ENCODE data around the gene BCL3. TPM values are rescaled to one million over a fixed set of nuclear protein-coding genes. Genes with fewer than 3 reads are reported as not detected.

The BCL3 gene
- total and polyA plus RNA-seq, 2 of the 13 experiments (the other 11 are each of a cell fraction or from before 2014, with no cell fraction given) = 2.3 to 4.0 TPM

DNA sequence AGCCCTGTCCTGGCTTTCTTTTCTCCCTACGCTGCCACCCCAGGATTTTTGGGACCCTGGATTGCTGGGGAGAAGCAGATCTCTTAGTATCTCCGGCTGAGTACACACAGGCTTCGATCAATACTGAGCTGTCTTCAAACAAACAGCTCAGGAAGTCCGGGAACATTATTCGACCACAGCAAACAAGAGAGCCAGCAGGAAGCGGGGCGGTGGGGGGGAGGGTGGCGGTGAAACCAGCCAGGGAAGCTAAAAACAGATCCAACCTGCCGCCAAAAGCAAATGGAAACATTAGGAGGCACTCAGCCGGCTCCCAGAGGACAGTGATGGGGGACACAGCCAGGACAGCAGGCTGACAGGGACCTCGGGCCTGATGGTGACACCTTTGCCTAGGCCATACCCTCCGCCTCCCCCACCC is 48.2 kb downstream of the BCL3 start (continued):
- TF ChIP-seq, protein P1, sequence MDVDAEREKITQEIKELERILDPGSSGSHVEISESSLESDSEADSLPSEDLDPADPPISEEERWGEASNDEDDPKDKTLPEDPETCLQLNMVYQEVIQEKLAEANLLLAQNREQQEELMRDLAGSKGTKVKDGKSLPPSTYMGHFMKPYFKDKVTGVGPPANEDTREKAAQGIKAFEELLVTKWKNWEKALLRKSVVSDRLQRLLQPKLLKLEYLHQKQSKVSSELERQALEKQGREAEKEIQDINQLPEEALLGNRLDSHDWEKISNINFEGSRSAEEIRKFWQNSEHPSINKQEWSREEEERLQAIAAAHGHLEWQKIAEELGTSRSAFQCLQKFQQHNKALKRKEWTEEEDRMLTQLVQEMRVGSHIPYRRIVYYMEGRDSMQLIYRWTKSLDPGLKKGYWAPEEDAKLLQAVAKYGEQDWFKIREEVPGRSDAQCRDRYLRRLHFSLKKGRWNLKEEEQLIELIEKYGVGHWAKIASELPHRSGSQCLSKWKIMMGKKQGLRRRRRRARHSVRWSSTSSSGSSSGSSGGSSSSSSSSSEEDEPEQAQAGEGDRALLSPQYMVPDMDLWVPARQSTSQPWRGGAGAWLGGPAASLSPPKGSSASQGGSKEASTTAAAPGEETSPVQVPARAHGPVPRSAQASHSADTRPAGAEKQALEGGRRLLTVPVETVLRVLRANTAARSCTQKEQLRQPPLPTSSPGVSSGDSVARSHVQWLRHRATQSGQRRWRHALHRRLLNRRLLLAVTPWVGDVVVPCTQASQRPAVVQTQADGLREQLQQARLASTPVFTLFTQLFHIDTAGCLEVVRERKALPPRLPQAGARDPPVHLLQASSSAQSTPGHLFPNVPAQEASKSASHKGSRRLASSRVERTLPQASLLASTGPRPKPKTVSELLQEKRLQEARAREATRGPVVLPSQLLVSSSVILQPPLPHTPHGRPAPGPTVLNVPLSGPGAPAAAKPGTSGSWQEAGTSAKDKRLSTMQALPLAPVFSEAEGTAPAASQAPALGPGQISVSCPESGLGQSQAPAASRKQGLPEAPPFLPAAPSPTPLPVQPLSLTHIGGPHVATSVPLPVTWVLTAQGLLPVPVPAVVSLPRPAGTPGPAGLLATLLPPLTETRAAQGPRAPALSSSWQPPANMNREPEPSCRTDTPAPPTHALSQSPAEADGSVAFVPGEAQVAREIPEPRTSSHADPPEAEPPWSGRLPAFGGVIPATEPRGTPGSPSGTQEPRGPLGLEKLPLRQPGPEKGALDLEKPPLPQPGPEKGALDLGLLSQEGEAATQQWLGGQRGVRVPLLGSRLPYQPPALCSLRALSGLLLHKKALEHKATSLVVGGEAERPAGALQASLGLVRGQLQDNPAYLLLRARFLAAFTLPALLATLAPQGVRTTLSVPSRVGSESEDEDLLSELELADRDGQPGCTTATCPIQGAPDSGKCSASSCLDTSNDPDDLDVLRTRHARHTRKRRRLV (CRISPR knock-in tag; IDR thresholded peaks at IDR 0.05) = 0 out of 2 replicates have a peak, but pooled peaks have one; percentile 37
- TF ChIP-seq KDM4B (CRISPR knock-in tag; IDR thresholded peaks at IDR 0.05) = peak; percentile 62; the same call in 1 of the 2 replicates
- TF ChIP-seq, protein P2, sequence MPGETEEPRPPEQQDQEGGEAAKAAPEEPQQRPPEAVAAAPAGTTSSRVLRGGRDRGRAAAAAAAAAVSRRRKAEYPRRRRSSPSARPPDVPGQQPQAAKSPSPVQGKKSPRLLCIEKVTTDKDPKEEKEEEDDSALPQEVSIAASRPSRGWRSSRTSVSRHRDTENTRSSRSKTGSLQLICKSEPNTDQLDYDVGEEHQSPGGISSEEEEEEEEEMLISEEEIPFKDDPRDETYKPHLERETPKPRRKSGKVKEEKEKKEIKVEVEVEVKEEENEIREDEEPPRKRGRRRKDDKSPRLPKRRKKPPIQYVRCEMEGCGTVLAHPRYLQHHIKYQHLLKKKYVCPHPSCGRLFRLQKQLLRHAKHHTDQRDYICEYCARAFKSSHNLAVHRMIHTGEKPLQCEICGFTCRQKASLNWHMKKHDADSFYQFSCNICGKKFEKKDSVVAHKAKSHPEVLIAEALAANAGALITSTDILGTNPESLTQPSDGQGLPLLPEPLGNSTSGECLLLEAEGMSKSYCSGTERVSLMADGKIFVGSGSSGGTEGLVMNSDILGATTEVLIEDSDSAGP (CRISPR knock-in tag; IDR thresholded peaks at IDR 0.05; ENCODE audit: borderline replicate concordance) = 0 out of 2 replicates have a peak, but pooled peaks have one; percentile 34
- TF ChIP-seq, protein P3, sequence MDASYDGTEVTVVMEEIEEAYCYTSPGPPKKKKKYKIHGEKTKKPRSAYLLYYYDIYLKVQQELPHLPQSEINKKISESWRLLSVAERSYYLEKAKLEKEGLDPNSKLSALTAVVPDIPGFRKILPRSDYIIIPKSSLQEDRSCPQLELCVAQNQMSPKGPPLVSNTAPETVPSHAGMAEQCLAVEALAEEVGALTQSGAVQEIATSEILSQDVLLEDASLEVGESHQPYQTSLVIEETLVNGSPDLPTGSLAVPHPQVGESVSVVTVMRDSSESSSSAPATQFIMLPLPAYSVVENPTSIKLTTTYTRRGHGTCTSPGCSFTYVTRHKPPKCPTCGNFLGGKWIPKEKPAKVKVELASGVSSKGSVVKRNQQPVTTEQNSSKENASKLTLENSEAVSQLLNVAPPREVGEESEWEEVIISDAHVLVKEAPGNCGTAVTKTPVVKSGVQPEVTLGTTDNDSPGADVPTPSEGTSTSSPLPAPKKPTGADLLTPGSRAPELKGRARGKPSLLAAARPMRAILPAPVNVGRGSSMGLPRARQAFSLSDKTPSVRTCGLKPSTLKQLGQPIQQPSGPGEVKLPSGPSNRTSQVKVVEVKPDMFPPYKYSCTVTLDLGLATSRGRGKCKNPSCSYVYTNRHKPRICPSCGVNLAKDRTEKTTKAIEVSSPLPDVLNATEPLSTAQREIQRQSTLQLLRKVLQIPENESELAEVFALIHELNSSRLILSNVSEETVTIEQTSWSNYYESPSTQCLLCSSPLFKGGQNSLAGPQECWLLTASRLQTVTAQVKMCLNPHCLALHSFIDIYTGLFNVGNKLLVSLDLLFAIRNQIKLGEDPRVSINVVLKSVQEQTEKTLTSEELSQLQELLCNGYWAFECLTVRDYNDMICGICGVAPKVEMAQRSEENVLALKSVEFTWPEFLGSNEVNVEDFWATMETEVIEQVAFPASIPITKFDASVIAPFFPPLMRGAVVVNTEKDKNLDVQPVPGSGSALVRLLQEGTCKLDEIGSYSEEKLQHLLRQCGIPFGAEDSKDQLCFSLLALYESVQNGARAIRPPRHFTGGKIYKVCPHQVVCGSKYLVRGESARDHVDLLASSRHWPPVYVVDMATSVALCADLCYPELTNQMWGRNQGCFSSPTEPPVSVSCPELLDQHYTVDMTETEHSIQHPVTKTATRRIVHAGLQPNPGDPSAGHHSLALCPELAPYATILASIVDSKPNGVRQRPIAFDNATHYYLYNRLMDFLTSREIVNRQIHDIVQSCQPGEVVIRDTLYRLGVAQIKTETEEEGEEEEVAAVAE (CRISPR knock-in tag; IDR thresholded peaks at IDR 0.05; ENCODE audit: borderline replicate concordance) = 0 out of 2 replicates have a peak, but pooled peaks have one; percentile 50
- TF ChIP-seq, protein P4, sequence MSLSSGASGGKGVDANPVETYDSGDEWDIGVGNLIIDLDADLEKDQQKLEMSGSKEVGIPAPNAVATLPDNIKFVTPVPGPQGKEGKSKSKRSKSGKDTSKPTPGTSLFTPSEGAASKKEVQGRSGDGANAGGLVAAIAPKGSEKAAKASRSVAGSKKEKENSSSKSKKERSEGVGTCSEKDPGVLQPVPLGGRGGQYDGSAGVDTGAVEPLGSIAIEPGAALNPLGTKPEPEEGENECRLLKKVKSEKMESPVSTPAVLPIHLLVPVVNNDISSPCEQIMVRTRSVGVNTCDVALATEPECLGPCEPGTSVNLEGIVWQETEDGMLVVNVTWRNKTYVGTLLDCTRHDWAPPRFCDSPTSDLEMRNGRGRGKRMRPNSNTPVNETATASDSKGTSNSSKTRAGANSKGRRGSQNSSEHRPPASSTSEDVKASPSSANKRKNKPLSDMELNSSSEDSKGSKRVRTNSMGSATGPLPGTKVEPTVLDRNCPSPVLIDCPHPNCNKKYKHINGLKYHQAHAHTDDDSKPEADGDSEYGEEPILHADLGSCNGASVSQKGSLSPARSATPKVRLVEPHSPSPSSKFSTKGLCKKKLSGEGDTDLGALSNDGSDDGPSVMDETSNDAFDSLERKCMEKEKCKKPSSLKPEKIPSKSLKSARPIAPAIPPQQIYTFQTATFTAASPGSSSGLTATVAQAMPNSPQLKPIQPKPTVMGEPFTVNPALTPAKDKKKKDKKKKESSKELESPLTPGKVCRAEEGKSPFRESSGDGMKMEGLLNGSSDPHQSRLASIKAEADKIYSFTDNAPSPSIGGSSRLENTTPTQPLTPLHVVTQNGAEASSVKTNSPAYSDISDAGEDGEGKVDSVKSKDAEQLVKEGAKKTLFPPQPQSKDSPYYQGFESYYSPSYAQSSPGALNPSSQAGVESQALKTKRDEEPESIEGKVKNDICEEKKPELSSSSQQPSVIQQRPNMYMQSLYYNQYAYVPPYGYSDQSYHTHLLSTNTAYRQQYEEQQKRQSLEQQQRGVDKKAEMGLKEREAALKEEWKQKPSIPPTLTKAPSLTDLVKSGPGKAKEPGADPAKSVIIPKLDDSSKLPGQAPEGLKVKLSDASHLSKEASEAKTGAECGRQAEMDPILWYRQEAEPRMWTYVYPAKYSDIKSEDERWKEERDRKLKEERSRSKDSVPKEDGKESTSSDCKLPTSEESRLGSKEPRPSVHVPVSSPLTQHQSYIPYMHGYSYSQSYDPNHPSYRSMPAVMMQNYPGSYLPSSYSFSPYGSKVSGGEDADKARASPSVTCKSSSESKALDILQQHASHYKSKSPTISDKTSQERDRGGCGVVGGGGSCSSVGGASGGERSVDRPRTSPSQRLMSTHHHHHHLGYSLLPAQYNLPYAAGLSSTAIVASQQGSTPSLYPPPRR (CRISPR knock-in tag; IDR thresholded peaks at IDR 0.05; ENCODE audit: borderline replicate concordance) = peak; percentile 81
- TF ChIP-seq, protein P5, sequence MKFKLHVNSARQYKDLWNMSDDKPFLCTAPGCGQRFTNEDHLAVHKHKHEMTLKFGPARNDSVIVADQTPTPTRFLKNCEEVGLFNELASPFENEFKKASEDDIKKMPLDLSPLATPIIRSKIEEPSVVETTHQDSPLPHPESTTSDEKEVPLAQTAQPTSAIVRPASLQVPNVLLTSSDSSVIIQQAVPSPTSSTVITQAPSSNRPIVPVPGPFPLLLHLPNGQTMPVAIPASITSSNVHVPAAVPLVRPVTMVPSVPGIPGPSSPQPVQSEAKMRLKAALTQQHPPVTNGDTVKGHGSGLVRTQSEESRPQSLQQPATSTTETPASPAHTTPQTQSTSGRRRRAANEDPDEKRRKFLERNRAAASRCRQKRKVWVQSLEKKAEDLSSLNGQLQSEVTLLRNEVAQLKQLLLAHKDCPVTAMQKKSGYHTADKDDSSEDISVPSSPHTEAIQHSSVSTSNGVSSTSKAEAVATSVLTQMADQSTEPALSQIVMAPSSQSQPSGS (CRISPR knock-in tag; IDR thresholded peaks at IDR 0.05) = no peak; the same call in 1 of the 2 replicates
- 0 out of 4 replicates have a peak, but pooled peaks of 1 of the 2 experiments have one; percentile 27 for TF ChIP-seq POLR2A (IDR thresholded peaks at IDR 0.05; ENCODE audit: insufficient read depth in 1 of 2, low read depth in 2 of 2, low read length in 2 of 2)
- TF ChIP-seq IKZF4 (CRISPR knock-in tag; IDR thresholded peaks at IDR 0.05; ENCODE audit: borderline replicate concordance, low read depth, not compliant biosample characterization) = no peak
- TF ChIP-seq ZSCAN30 (CRISPR knock-in tag; IDR thresholded peaks at IDR 0.05) = 0 out of 2 replicates have a peak, but pooled peaks have one; percentile 10
- no peak for TF ChIP-seq RELA (CRISPR knock-in tag; IDR thresholded peaks at IDR 0.05)
